ENCODE data around the gene PTPN6.

DNA sequence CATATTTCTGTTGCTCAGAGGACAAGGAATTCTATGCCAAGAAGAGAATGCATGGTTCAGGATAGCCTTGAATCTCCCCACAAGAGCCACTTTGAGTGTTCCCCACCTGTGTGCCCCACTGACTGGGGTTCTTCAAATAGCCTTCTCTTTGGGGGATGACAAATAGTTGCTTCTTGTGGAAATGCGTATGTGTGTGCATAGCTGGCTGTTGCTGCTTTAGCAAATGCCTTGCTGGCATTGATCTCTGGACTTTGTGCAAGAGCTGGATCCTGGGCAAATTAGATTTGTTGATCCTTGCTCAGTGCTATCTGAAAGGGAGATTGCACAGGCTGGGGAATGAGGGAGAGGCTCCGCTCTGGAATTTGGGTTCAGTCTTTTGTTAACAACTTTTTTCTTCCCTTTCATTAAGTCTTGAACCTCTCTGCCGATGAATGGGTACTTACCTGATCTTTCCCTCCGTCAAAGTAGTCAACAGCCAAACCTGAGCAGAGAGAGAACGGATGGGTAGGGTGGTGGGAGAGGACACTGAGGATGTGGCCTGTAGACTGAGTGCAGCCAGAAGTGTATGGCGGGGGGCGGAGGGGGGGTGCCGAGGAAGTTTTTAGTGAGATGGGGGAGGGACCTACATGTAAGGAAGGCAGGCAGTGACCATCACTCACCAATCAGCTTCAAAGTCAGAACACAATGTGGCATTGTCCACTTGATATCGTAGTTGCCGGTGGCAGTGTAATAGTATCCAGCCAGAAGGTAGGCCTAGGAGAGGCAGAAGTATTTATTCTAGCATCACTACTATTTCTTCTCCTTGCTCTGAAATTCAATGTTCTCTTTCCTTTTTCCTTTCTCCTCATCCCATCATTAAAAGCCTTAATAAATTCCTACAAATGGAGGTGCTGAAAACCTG is 30.2 kb downstream of the PTPN6 start:
- TF ChIP-seq POLR2A (IDR thresholded peaks at IDR 0.05; ENCODE audit: low read depth, low read length) = no peak
- no peak for TF ChIP-seq POLR2AphosphoS5 (IDR thresholded peaks at IDR 0.05; ENCODE audit: low read depth, low read length)

Data from GM12892 (cell line).